CD4-positive, alpha-beta T cell treated with Interleukin-4 for 4 hours (primary cell): ENCODE data around the gene A4GNT.
"Not testable (repeated sequence)": the region's sequence is repeated elsewhere in the genome, so short reads cannot be mapped to it uniquely, and the experiment has no call there.

Source experiments
- DNase-seq: peaks from one replicate; pipeline ENCODE4 v3.0.0-alpha.2; 2020

The A4GNT gene

GRCh38 chr3:138132239-138132638, at the start of gene A4GNT:
TSS of gene A4GNT (minus strand) at chr3:138132390. CDS start at chr3:138131256, 1,134 bp downstream.
- DNase-seq: no peak

- DNase-seq: peak; percentile 50
Measured at GRCh38 chr3:138180375-138181029, 48.3 kb upstream of the A4GNT start.

DNA sequence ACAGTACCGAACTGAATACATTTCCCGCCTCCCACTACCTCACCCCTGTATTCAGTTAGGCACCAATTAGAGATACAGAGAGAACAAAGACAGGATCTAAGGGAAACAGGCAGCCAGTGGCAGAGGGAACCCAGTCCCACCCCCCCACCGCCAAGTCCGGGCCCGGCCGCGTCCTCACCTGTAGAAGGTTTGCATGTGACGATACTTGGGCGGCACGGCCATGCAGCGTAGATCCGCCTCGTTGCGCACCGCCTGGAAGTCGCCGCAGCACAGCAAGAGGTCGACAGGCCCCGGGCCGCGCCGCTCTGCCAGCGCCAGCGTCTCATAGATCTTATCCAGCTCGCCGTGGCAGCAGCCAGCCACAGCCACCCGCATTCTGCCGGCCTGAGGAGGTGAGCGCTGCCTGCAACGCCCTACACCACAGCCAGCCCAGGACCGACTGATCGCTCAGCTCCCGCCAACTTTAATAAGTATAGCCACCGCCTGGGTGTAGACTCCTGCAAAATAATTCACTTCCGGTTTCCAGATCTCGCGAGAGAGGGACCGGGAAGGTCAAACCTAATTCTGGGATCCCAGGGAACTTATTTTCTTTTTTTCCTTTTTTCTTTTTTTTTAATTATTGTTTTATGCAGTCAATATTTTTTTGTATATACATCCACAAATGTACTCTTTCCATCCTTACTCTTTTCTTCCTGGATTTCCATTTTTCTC, 42.4 kb upstream of the A4GNT start, which contains the start of gene DBR1:
TSS of gene DBR1 (minus strand) at position 501 of the 711 bp plus-strand sequence. CDS start at position 375, 126 bp downstream.
- peak; percentile 87 for DNase-seq

DNA sequence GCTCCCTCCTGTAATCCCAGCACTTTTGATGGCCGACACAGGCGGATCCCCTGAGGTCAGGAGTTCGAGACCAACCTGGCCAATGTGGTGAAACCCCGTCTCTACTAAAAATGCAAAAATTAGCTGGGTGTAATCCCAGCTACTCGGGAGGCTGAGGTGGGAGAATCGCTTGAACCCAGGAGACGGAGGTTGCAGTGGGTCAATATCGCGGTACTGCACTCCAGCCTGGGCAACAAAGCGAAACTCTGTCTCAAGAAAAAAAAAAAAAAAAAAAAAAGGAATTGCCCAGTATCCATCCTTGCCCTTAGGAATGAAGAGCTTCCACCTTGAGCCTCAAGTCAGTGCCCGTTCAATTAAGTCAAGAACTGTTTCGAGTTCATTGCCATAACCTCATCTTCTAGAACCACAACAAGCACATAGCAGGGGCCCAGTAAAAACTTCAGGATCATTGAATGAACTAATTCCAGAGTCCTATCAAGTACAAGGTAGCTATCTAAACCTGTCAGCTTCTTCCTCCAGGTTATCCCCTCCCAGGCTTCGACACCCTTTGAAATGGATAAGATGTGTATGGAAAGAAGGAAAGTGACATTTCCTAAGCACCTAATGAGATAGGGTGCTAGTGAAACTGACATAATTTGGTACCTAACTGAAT, 41.7 kb upstream of the A4GNT start:
- DNase-seq: no peak

- DNase-seq: no peak
Measured at GRCh38 chr3:138172625-138173024, 40.4 kb upstream of the A4GNT start.

DNA sequence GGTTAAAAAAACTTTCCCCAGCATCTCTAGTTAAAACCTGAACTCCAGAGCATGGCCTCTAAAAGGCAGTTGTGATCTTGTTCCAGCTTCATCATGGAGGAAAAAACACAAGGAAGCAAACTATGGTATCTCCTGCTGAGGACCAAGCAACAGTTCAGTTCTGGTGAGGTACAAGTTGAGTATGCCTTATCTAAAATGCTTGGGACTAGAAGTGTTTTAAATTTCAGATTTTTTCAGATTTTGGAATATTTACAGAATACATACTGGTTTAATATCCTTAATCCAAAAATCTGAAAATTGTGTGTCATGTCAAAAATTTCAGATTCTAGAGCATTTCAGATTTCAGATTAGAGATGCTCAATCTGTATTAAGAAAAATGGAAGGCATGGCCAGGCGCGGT, 32.9 kb upstream of the A4GNT start:
- DNase-seq: no peak

- DNase-seq: no peak
Measured at GRCh38 chr3:138157743-138158142, 25.6 kb upstream of the A4GNT start.

DNA sequence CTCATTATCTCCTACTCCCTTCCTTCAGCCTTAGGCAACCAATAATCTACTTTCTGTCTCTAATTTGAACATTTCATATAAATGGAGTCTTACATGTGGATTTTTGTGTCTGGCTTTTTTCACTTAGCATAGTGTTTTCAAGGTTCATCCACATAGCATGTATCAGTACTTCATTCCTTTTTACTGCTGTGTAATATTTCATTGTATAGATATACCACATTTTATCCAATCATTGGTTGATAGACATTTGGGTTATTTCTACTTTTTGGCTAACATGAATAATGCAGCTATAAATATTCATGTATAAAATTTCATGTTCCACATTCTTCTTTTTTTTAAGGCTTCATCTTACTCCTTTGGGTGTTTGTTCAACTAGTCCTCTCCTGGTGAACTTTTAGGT, 22.3 kb upstream of the A4GNT start:
- DNase-seq: no peak

- no peak for DNase-seq
Measured at GRCh38 chr3:138148503-138148902, 16.3 kb upstream of the A4GNT start.

DNA sequence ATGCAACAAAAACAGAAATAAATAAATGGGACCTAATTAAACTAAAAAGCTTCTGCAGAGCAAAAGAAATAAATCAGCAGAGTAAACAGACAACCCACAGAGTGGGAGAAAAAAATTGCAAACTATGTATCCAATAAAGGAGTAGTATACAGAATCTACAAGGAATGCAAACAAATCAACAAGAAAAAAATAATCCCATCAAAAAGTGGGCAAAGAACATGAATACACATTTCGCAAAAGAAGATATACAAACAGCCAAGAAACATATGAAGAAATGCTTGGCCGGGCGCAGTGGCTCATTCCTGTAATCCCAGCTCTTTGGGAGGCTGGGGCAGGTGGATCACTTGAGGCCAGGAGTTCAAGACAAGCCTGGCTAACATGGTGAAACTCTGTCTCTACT, 10.0 kb upstream of the A4GNT start:
- DNase-seq: not testable (repeated sequence)

- DNase-seq: no peak
Measured at GRCh38 chr3:138140940-138141339, 8.8 kb upstream of the A4GNT start.

DNA sequence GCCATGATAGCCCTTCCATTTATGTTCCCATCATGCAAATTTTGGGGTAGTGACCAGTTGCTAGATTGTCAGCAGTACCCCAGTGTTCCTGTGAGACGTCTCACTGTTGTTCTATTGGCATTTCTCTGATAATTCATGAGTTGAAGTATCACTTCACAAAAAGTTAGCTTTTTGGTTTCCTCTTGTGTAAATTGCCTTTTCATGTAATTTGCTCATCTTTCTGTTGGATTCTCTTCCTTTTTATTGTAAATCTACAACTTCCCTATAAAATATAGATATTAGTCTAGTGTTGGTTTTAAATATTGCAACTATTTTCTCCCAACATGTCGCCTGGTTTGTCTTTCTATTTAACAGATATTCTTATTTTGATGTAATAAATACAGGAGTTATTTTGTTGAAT, 7.5 kb upstream of the A4GNT start:
- DNase-seq: no peak

- no peak for DNase-seq
Measured at GRCh38 chr3:138137861-138138260, 5.7 kb upstream of the A4GNT start.

DNA sequence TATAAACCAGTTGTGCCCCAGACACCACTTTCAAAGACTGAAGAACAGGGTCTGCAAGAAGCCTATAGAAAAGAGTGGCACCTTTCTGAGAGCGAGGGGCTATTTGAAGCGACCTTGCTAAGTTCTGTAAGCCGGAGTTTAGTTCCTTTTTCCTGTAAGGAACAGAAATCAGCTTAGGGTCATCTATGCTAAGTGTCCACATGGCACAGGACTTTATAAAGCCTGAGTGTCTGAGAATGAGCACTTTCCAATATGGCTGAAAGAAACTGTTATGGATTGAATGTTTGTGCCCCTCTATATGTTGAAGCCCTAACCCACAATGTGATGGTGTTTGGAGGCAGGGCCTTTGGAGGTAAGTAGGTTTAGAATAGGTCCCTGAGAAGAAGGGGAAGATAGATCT, 4.0 kb upstream of the A4GNT start:
- DNase-seq: no peak

GRCh38 chr3:138135833-138136194, 3.6 kb upstream of the A4GNT start:
- no peak for DNase-seq

- DNase-seq: no peak
Measured at GRCh38 chr3:138135146-138135832, 3.1 kb upstream of the A4GNT start.

DNA sequence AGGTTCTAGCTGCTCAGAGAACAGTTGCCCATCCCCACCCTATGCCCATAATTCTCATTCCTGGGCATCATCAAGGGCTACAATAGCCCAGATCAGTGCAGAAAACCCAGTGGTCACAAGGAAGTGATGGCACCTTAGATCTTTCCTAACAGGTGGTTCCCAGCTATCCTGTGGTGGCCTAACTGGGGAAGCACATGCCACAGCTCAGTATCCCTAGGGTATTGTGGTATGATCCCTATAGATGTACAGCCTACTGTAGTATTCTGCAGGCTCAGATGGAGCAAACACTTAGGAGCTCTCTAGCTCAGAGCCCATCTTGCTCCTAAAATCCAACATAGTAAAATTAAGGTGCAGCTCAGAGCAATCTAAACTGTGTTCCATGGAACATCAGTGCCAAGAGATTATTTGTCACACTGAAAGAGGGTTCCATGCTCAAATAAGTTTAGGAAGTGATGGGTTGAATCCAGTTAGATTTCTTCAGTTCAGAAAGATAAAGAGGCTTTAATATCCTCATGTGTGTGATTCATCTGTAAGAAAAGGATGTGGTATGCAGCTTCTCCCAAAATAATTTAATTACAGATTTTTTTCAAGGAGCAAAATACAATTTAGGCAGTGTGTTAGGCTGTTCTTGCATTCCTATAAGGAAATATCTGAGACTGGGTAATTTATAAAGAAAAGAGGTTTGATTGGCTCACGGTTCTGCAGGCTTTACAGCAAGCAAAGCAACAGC, 4.4 kb downstream of the A4GNT start:
- no peak for DNase-seq

GRCh38 chr3:138125548-138126221, 6.5 kb downstream of the A4GNT start:
- DNase-seq: no peak

DNA sequence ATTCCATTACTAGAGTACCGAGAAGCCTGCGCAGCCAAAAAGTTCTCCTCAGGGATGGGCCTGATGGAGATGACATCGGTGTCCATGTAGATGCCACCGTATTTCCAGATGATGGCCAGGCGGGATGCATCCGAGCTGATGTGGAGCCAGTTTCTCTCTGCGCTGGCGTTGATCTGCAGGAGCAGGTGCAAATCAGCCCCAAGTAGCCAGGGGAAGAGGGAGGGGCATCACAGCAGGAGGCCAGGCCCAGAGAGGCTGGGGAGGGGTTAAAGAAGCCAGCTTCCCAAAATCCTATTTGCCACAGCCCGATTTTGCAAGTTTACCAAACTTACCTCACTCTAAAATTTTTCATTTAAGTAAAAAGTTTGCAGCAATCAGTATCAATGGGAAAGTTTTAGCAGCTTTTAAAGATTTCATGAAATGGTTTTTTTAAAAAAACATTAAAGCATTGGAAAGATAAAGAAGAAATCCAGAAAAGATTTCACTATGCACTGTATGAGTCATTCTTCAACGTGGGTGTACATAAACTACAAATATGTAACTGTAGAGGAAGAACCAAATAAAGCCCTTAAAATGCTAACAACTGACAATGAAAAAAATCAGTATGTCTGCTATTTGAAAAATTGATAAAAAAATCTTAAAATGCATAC, 7.4 kb downstream of the A4GNT start:
- no peak for DNase-seq

DNA sequence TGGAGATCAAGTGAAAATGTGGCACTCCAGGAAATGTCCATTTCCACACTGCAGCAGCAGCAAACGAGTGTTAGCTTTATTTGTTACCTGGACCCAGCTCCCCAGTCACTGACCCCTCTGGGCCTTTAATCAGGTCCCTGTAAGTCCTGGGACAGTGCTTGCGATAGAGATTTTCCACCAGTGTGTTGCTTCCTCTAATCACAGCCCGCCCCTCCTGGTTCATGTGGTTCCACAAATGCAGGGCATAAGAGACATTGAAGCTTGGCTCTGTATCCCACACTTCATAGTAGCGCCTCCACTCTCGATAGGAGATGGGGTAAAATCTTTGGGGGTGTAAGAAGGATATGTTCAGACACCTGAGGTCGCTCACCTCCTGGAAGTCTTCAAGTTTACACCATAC, 8.0 kb downstream of the A4GNT start:
- no peak for DNase-seq

DNA sequence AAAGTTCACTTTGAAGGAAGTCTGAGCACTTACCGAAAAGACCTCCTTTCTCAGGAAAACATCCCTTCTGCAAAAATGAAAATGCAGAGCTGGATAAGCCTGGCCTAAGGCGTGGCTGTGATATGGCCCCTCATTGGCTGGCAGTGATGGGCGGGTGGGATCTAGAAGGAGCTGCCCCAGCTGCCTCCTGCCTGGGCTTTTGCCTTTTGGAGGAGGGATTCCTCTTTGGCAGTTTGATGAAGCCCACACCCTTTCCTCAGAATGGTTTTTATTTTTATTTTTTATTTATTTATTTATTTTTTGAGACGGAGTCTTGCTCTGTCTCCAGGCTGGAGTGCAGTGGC, 12.8 kb downstream of the A4GNT start:
- DNase-seq: no peak
